ENCODE results near the gene ICA1. TPM values are rescaled to one million over a fixed set of nuclear protein-coding genes. Genes with fewer than 3 reads are reported as not detected.
"Not testable (repeated sequence)": the region's sequence is repeated elsewhere in the genome, so short reads cannot be mapped to it uniquely, and the experiment has no call there.

The ICA1 gene
- 10 to 100 TPM in 3 of 4 donors, 1 to 10 TPM in 1; 9.7 to 61.8 (median 31.6) TPM for total RNA-seq

DNA sequence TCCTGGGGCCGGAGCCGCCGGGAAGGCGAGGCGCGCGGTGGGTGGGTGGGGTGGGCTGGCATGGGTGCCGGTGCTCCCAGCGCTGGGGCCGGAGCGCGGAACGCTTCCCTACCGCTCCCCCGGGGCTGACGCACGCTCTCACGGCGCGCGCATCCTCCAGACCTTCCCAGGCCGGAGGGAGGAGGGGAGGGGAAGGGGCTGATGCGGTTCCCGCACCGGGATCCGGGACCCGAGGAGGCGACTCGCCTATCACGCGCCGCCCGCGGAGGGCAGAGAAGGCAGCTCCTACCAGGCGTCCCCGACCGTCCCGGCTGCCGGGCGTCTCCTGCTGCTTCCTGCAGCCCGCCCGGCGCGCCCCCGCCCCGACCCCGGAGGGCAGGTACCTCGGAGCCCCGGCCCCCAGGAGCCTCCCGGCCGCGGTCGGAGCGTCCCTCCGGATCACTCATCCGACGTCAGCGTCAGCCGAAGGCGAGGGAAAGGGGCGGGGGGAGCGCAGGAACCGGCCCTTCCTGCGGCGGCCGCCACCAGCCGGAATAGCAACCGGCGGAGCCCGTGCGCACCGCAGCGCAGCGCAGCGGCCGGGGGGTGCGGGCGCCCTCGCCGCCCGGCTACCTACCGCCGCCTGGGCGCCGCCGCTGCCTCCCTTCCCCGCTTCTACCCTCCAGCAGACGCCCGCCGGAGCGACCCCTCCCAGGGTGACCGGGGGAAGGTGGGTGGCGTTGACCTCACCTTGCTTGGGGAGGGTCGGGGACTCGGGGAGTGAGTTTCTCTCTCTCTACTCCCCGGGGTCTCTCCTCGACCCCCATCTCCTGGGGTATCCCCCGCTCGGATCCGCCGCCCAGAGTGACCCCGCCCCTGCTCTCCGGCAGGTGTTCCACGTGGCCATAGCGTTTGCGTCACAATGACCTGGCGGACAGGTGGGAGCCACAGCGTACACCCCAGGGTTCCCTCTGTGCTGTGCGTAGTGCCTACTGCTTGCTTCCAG, at the start of gene ICA1:
TSS of gene ICA1 (minus strand) at position 457 of the 985 bp plus-strand sequence. CDS start 26,241 bp downstream, outside the sequence.
- DNase-seq (ENCODE audit: low spot score): no peak
- ATAC-seq (ENCODE audit: low FRiP score): peak; percentile 68
- TF ChIP-seq, protein P1, sequence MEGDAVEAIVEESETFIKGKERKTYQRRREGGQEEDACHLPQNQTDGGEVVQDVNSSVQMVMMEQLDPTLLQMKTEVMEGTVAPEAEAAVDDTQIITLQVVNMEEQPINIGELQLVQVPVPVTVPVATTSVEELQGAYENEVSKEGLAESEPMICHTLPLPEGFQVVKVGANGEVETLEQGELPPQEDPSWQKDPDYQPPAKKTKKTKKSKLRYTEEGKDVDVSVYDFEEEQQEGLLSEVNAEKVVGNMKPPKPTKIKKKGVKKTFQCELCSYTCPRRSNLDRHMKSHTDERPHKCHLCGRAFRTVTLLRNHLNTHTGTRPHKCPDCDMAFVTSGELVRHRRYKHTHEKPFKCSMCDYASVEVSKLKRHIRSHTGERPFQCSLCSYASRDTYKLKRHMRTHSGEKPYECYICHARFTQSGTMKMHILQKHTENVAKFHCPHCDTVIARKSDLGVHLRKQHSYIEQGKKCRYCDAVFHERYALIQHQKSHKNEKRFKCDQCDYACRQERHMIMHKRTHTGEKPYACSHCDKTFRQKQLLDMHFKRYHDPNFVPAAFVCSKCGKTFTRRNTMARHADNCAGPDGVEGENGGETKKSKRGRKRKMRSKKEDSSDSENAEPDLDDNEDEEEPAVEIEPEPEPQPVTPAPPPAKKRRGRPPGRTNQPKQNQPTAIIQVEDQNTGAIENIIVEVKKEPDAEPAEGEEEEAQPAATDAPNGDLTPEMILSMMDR (IDR thresholded peaks at IDR 0.05): no peak

- ATAC-seq (ENCODE audit: low FRiP score): no peak
- DNase-seq (ENCODE audit: low spot score): no peak
- TF ChIP-seq, protein P1 (IDR thresholded peaks at IDR 0.05): no peak
Observed at GRCh38 chr7:8310876-8311275, 48.9 kb upstream of the ICA1 start.

- ATAC-seq (ENCODE audit: low FRiP score) (no peak), DNase-seq (ENCODE audit: low spot score) (no peak)
- TF ChIP-seq, protein P1 (IDR thresholded peaks at IDR 0.05): no peak
Observed at GRCh38 chr7:8305625-8306388, 43.8 kb upstream of the ICA1 start.

DNA sequence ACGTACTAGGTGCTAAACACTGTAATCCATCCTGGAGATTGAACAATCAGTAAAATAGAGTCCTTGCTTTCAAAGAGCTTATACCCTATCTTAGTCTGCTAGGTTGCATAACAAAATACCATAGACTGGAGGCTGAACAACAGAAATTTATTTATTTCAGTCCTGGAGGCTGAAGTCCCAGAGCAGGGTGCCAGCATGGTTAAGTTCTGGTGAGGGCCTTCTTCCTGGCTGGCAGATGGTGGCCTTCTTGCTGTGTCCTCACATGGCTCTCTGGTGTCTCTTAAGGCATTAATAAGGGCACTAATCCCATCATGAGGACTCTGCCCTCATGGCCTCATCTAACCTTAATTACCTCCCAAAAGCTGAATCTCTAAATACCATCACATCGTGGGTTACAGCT, 43.1 kb upstream of the ICA1 start:
- TF ChIP-seq, protein P1 (IDR thresholded peaks at IDR 0.05): no peak
- ATAC-seq (ENCODE audit: low FRiP score): no peak
- no peak for DNase-seq (ENCODE audit: low spot score)

DNA sequence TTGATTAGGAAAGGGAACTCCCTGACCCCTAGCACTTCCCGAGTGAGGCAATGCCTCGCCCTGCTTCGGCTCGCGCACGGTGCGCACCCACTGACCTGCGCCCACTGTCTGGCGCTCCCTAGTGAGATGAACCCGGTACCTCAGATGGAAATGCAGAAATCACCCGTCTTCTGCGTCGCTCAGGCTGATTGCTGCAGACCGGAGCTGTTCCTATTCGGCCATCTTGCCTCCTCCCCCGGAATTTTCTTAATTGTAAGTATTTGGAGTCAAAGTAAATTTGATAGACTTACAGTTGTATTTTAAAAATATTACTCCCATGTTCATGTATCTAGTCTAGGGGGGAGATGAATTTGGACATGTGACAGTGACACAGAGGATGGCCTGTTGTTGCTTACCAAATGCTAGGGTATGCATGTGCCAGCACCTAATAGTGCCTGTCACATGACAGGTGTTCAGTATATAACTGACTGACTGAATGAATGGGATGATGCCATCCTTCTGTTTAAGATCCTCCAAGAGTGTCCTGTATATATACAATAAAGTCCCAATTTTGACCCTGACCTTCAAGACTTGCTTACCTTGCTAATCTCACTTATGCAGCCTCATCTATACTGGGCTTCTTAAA, 42.0 kb upstream of the ICA1 start:
- ATAC-seq (ENCODE audit: low FRiP score) (no peak), DNase-seq (ENCODE audit: low spot score) (no peak)
- TF ChIP-seq, protein P1 (IDR thresholded peaks at IDR 0.05): no peak

DNA sequence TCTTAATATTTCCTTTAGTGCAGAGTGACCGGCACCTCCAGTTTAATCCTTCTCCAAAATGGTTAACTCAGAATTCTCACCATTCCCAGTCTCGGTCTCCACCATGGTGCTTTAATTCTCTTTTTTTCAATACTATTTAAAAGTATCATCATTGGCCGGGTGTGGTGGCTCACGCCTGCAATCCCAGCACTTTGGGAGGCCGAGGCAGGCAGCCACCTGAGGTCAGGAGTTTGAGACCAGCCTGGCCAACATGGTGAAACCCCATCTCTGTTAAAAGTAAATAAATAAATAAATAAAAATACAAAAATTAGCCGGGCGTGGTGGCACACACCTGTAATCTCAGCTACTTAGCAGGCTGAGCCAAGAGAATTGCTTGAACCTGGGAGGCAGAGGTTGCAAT, 35.1 kb upstream of the ICA1 start:
- not testable (repeated sequence) for ATAC-seq (ENCODE audit: low FRiP score); DNase-seq (ENCODE audit: low spot score)

DNA sequence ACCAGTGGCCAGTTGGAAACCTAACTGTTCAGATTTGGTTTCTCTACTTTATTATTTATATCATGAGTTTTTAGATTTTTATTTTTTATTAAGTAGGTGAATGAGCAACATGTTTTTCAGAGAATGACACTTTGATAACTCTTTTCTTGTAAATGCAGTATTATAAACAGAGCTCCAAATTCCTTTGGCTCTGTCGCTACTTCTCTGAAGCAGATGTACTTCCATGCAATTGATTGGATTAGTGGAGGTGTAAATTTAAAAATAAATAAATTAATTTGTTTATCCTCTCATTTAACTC, 34.3 kb upstream of the ICA1 start:
- ATAC-seq (ENCODE audit: low FRiP score) (no peak), DNase-seq (ENCODE audit: low spot score) (no peak)
- TF ChIP-seq, protein P1 (IDR thresholded peaks at IDR 0.05): no peak

All from omental fat pad (tissue), 4 donors.